WTC11 (cell line): Measurements from ENCODE around the gene APBA3. TPM values are rescaled to one million over a fixed set of nuclear protein-coding genes. Genes with fewer than 3 reads are reported as not detected.

Source experiments
- ATAC-seq: fragments of 200-7000 bp; cut with Tn5 transposase; 2 replicates; pipeline ENCODE4 v1.10.0; 2021; ENCODE audit warnings: mild to moderate bottlenecking, moderate library complexity
- CTCF ChIA-PET: fragments of 300-600 bp; sonication (Branson Sonifier 250); formaldehyde crosslinking; loops from one replicate; lab custom pipeline; 2021; ENCODE audit warnings: antibody characterized with exemption; lab: Charles Lee
- POLR2A ChIA-PET: fragments of 350-600 bp; sonication (Branson Sonifier 250); formaldehyde crosslinking; loops from one replicate; lab custom pipeline; 2021; ENCODE audit warnings: antibody characterized with exemption; lab: Charles Lee
- DNase-seq: peaks from one replicate; pipeline ENCODE4 v3.0.0; 2021; ENCODE audit warnings: low spot score
- H3K27ac Mint-ChIP-seq: 2 replicates; pipeline ENCODE4 v1.8.0; 2021; ENCODE audit warnings: mixed read lengths
- H3K27me3 Mint-ChIP-seq: 2 replicates; pipeline ENCODE4 v1.8.0; 2021; ENCODE audit warnings: low read depth, mild to moderate bottlenecking, moderate library complexity, mixed read lengths
- H3K36me3 Mint-ChIP-seq: 2 replicates; pipeline ENCODE4 v1.8.0; 2021; ENCODE audit warnings: mixed read lengths
- H3K4me1 Mint-ChIP-seq: 2 replicates; pipeline ENCODE4 v1.8.0; 2022; ENCODE audit warnings: mixed read lengths
- H3K4me3 Mint-ChIP-seq: 2 replicates; pipeline ENCODE4 v1.8.0; 2021; ENCODE audit warnings: mild to moderate bottlenecking, moderate library complexity, mixed read lengths
- H3K9me3 Mint-ChIP-seq: 2 replicates; pipeline ENCODE4 v1.8.0; 2021; ENCODE audit warnings: mixed read lengths
- AFF4 ChIP-seq: sonication (generic); formaldehyde crosslinking; IDR thresholded peaks from 2 replicates; pipeline ENCODE4 v1.8.1; 2023; ENCODE audit warnings: mild to moderate bottlenecking, missing genetic modification reagents, borderline replicate concordance
- AR ChIP-seq: fragments of 250-450 bp; sonication (Bioruptor Pico); IDR thresholded peaks from 2 replicates; pipeline ENCODE4 v1.9.0; 2021; ENCODE audit warnings: mild to moderate bottlenecking
- ATF2 ChIP-seq: sonication (generic); formaldehyde crosslinking; IDR thresholded peaks from 2 replicates; pipeline ENCODE4 v1.8.1; 2022; ENCODE audit warnings: low read depth, missing genetic modification reagents, borderline replicate concordance
- ATF3 ChIP-seq: sonication (generic); formaldehyde crosslinking; conservative IDR thresholded peaks from 2 replicates; pipeline ENCODE4 v1.8.1; 2022; ENCODE audit warnings: mild to moderate bottlenecking, missing genetic modification reagents
- CBFB ChIP-seq: sonication (generic); formaldehyde crosslinking; IDR thresholded peaks from 2 replicates; pipeline ENCODE4 v1.8.1; 2022; ENCODE audit warnings: mild to moderate bottlenecking, low read depth, missing genetic modification reagents
- CDX4 ChIP-seq: fragments of 250-450 bp; sonication (Bioruptor Pico); IDR thresholded peaks from 2 replicates; pipeline ENCODE4 v1.9.0; 2021; ENCODE audit warnings: moderate library complexity, mild to moderate bottlenecking, inconsistent platforms, borderline replicate concordance
- CREM ChIP-seq: sonication (generic); formaldehyde crosslinking; IDR thresholded peaks from 2 replicates; pipeline ENCODE4 v1.8.1; 2022; ENCODE audit warnings: mild to moderate bottlenecking, missing genetic modification reagents, moderate library complexity
- EMX1 ChIP-seq: fragments of 250-450 bp; sonication (Bioruptor Pico); IDR thresholded peaks from 2 replicates; pipeline ENCODE4 v1.8.0; 2021; ENCODE audit warnings: mild to moderate bottlenecking
- ERG ChIP-seq: fragments of 250-450 bp; sonication (Bioruptor Pico); IDR thresholded peaks from 2 replicates; pipeline ENCODE4 v1.8.0; 2021; ENCODE audit warnings: mild to moderate bottlenecking
- NR2C2 ChIP-seq: sonication (generic); formaldehyde crosslinking; IDR thresholded peaks from 2 replicates; pipeline ENCODE4 v1.8.0; 2022; ENCODE audit warnings: mild to moderate bottlenecking, missing genetic modification reagents
- SP1 ChIP-seq: sonication (generic); formaldehyde crosslinking; conservative IDR thresholded peaks from 2 replicates; pipeline ENCODE4 v1.8.1; 2022; ENCODE audit warnings: missing genetic modification reagents
- TEAD1 ChIP-seq: sonication (generic); formaldehyde crosslinking; IDR thresholded peaks from 2 replicates; pipeline ENCODE4 v1.8.0; 2022; ENCODE audit warnings: mild to moderate bottlenecking, missing genetic modification reagents
- ZBTB21 ChIP-seq: sonication (generic); formaldehyde crosslinking; IDR thresholded peaks from 2 replicates; pipeline ENCODE4 v1.8.1; 2023; ENCODE audit warnings: mild to moderate bottlenecking, missing genetic modification reagents, borderline replicate concordance
- ZNF219 ChIP-seq: sonication (generic); formaldehyde crosslinking; IDR thresholded peaks from 2 replicates; pipeline ENCODE4 v1.8.0; 2023; ENCODE audit warnings: missing genetic modification reagents, mild to moderate bottlenecking, borderline replicate concordance
- ZNF263 ChIP-seq: sonication (generic); formaldehyde crosslinking; IDR thresholded peaks from 2 replicates; pipeline ENCODE4 v1.8.1; 2022; ENCODE audit warnings: low read depth, mild to moderate bottlenecking, moderate library complexity, missing genetic modification reagents
- ZNF317 ChIP-seq: sonication (generic); formaldehyde crosslinking; IDR thresholded peaks from 2 replicates; pipeline ENCODE4 v1.8.1; 2023; ENCODE audit warnings: low read depth, mild to moderate bottlenecking, moderate library complexity, missing genetic modification reagents, borderline replicate concordance
- ZNF512 ChIP-seq: sonication (generic); formaldehyde crosslinking; IDR thresholded peaks from 2 replicates; pipeline ENCODE4 v1.8.1; 2022; ENCODE audit warnings: missing genetic modification reagents, borderline replicate concordance
- ZNF671 ChIP-seq: fragments of 250-450 bp; sonication (Bioruptor Pico); IDR thresholded peaks from 2 replicates; pipeline ENCODE4 v1.8.0; 2021; ENCODE audit warnings: mild to moderate bottlenecking
- total RNA-seq: library from RNA; stranded (reverse); gene quantifications from 3 replicates; pipeline ENCODE4 v1.2.3, GENCODE V29; 2021

The APBA3 gene
- total RNA-seq, 1 experiment from 2014 or later: 27.5 TPM

- no peak overlapping the region for H3K27ac Mint-ChIP-seq
- H3K36me3 Mint-ChIP-seq: peaks cover 8% of the 10 kb centered on the region; the same call in 1 of the 2 replicates
- H3K4me3 Mint-ChIP-seq: no peak overlapping the region
- H3K27me3 Mint-ChIP-seq: no peaks in the 10 kb centered on the region
- ChIA-PET POLR2A (no interaction called here), CTCF (no interaction called here)
- DNase-seq (no peak), ATAC-seq (no peak)
- H3K9me3 Mint-ChIP-seq: no peaks in the 10 kb centered on the region
- TF ChIP-seq ZNF512: no peak
- TF ChIP-seq ZNF263: no peak
- no peak for TF ChIP-seq ATF3 (CRISPR knock-in tag)
- no peak for TF ChIP-seq ERG (CRISPR knock-in tag)
- TF ChIP-seq ZNF317 (CRISPR knock-in tag): no peak
- TF ChIP-seq NR2C2 (CRISPR knock-in tag): no peak
- no peak for TF ChIP-seq EMX1
- no peak for TF ChIP-seq CDX4 (CRISPR knock-in tag)
- no peak for TF ChIP-seq ZNF219
- TF ChIP-seq, all 79 proteins: peak for 0
- H3K4me1 Mint-ChIP-seq: no peaks in the 10 kb centered on the region
Measured at GRCh38 chr19:3737487-3738205, 23.8 kb downstream of the APBA3 start.

- ATAC-seq: no peak
- no peak for DNase-seq
- no peak for TF ChIP-seq TEAD1
- no peak for TF ChIP-seq ZBTB21 (CRISPR knock-in tag)
- TF ChIP-seq ZNF671 (CRISPR knock-in tag): no peak
- TF ChIP-seq CREM (CRISPR knock-in tag): no peak
- no peak for TF ChIP-seq ATF2
- TF ChIP-seq CBFB: no peak
- TF ChIP-seq AR (CRISPR knock-in tag): no peak
- no peak for TF ChIP-seq AFF4 (CRISPR knock-in tag)
- TF ChIP-seq EMX1: no peak
- TF ChIP-seq SP1 (CRISPR knock-in tag): no peak
- Mint-ChIP-seq H3K27ac (no peak overlapping the region), H3K36me3 (peaks cover 11% of the 10 kb centered on the region; the same call in 1 of the 2 replicates), H3K4me1 (no peaks in the 10 kb centered on the region), H3K4me3 (no peak overlapping the region), H3K27me3 (no peaks in the 10 kb centered on the region), H3K9me3 (no peaks in the 10 kb centered on the region)
- POLR2A ChIA-PET: interaction anchor here (0.7 kb wide), 1 partner anchor 26 kb away, joined by 6 read pairs; no protein-coding TSS in a partner anchor
- CTCF ChIA-PET: no interaction called here
Measured at GRCh38 chr19:3736106-3736724, 25.3 kb downstream of the APBA3 start.
